ENCODE data around the gene PEX5L. TPM values are rescaled to one million over a fixed set of nuclear protein-coding genes. Genes with fewer than 3 reads are reported as not detected.

The PEX5L gene
- total and polyA plus RNA-seq, 2 donors (not counting 1 experiment from before 2014, with no cell fraction given): 0.52 to 5.9 TPM

DNA sequence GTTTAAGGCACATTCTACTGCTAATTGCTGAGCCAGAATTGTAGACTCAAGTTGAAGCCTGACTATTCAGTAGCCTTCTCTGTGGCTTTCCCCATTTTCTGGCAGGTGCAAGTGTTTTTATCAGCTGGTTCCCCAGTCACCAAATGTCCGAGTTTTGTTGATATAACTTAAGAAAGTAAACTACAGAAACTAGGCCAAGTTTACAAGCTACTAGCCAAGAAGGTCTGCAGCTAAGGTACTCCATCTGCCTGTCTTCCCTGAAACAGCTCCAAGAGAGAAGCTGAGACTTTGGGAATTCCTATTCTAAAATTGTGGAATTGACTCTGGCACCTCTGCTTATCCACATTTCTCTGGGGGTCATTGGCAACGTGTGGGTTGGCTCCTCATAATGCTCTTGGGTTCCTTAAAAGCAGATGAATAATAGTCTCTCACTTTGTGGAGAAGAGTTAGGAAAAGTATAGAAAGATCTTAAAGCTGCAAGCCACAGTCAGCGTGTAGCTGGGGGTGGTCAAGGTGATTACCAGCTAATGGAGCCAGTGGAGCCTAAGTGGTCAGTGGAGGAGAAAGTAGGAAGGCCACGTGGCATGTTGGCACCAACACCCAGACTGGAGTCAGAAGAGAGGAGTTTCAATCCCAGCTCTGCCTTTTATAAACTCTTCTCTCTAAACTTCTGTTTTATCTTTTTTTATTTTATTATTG lies 128.8 kb downstream of the PEX5L start:
- Histone ChIP-seq H3K79me2 (ENCODE audit: control insufficient read depth, insufficient read depth, low read length) (no peaks in the 10 kb centered on the region), H3K36me3 (ENCODE audit: control insufficient read depth, insufficient read depth, low read length) (no peaks in the 10 kb centered on the region), H3K4me1 (ENCODE audit: control insufficient read depth, extremely low read depth, insufficient read depth, low read length) (no peaks in the 10 kb centered on the region), H3K9ac (ENCODE audit: insufficient read depth, low read length) (no peak overlapping the region), H3K4me2 (ENCODE audit: extremely low read depth, insufficient read depth, low read length) (no peak overlapping the region), H4K20me1 (ENCODE audit: control insufficient read depth, extremely low read depth, insufficient read depth, low read length) (no peaks in the 10 kb centered on the region), H3K9me3 (ENCODE audit: control insufficient read depth, insufficient read depth, low read depth, low read length) (no peaks in the 10 kb centered on the region), H3K4me3 (replicated peaks in 1 of 4; ENCODE audit: control extremely low read depth in 1 of 4, insufficient read depth in 1 of 4, low read depth in 3 of 4, low read length in 4 of 4) (no peak overlapping the region), H3K27ac (ENCODE audit: insufficient read depth, low read length) (no peak overlapping the region), H3K27me3 (ENCODE audit: control insufficient read depth, insufficient read depth, low read length) (no peaks in the 10 kb centered on the region), H2AFZ (ENCODE audit: low read length) (no peak overlapping the region)
- no peak for DNase-seq (ENCODE audit: low read depth in 2 of 2)
- no peak for TF ChIP-seq EZH2 (IDR thresholded peaks at IDR 0.05; ENCODE audit: low read length, missing control alignments)
- TF ChIP-seq, protein P1, sequence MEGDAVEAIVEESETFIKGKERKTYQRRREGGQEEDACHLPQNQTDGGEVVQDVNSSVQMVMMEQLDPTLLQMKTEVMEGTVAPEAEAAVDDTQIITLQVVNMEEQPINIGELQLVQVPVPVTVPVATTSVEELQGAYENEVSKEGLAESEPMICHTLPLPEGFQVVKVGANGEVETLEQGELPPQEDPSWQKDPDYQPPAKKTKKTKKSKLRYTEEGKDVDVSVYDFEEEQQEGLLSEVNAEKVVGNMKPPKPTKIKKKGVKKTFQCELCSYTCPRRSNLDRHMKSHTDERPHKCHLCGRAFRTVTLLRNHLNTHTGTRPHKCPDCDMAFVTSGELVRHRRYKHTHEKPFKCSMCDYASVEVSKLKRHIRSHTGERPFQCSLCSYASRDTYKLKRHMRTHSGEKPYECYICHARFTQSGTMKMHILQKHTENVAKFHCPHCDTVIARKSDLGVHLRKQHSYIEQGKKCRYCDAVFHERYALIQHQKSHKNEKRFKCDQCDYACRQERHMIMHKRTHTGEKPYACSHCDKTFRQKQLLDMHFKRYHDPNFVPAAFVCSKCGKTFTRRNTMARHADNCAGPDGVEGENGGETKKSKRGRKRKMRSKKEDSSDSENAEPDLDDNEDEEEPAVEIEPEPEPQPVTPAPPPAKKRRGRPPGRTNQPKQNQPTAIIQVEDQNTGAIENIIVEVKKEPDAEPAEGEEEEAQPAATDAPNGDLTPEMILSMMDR (conservative IDR thresholded peaks at IDR 0.05 in 1 of 2, IDR thresholded peaks at IDR 0.05 in 1 of 2; ENCODE audit: low read depth in 1 of 2, low read length in 2 of 2): no peak

DNA sequence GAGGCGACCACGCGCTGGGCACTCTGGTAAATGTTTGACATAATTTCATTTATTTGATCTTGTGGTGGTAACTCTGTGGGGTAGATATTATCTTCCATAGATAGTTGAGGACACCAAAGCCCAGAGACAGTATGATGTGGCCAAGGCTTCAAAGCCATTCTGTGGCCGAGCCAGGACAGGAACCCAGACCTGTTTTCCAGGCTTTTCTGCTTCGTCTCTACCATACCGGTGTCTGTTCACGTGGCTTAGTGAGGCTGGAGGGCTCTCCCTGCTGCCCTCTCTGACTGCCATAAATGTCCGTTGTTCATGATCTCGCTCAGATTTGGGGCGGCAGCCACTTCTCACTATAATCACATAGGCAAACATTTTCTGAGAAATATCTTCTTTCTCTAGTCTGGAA lies 134.7 kb downstream of the PEX5L start:
- H2AFZ ChIP-seq (ENCODE audit: low read length): no peak overlapping the region
- no peak overlapping the region for H3K4me2 ChIP-seq (ENCODE audit: extremely low read depth, insufficient read depth, low read length)
- H3K4me3 ChIP-seq (replicated peaks in 1 of 4; ENCODE audit: control extremely low read depth in 1 of 4, insufficient read depth in 1 of 4, low read depth in 3 of 4, low read length in 4 of 4): no peak overlapping the region
- H3K9me3 ChIP-seq (ENCODE audit: control insufficient read depth, insufficient read depth, low read depth, low read length): no peaks in the 10 kb centered on the region
- no peak for DNase-seq (ENCODE audit: low read depth in 2 of 2)
- H3K27ac ChIP-seq (ENCODE audit: insufficient read depth, low read length): no peak overlapping the region
- no peaks in the 10 kb centered on the region for H3K36me3 ChIP-seq (ENCODE audit: control insufficient read depth, insufficient read depth, low read length)
- H3K9ac ChIP-seq (ENCODE audit: insufficient read depth, low read length): no peak overlapping the region
- no peaks in the 10 kb centered on the region for H3K79me2 ChIP-seq (ENCODE audit: control insufficient read depth, insufficient read depth, low read length)
- H3K27me3 ChIP-seq (ENCODE audit: control insufficient read depth, insufficient read depth, low read length): no peaks in the 10 kb centered on the region
- H4K20me1 ChIP-seq (ENCODE audit: control insufficient read depth, extremely low read depth, insufficient read depth, low read length): no peaks in the 10 kb centered on the region
- H3K4me1 ChIP-seq (ENCODE audit: control insufficient read depth, extremely low read depth, insufficient read depth, low read length): no peaks in the 10 kb centered on the region
- TF ChIP-seq, protein P1 (conservative IDR thresholded peaks at IDR 0.05 in 1 of 2, IDR thresholded peaks at IDR 0.05 in 1 of 2; ENCODE audit: low read depth in 1 of 2, low read length in 2 of 2): no peak
- TF ChIP-seq EZH2 (IDR thresholded peaks at IDR 0.05; ENCODE audit: low read length, missing control alignments): no peak

DNA sequence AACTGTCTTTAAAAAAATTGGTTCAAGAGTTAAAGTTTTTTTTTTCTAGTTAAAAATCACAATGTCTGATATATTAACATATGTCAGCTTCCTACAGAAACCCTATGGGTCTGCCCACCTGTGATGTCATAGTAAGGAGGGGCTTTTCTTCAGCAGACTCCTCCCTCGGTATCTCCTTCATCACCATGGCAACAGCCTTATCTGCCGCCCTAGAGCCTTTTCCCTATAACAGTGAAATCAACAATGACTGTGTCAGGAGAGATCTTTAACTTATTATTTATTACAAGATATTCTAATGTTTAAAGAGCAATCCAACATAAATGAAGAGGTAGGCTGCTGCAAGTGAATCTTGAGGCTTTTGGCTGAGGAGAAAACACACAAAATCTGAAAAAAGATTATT lies 138.7 kb downstream of the PEX5L start:
- TF ChIP-seq, protein P1 (conservative IDR thresholded peaks at IDR 0.05 in 1 of 2, IDR thresholded peaks at IDR 0.05 in 1 of 2; ENCODE audit: low read depth in 1 of 2, low read length in 2 of 2): no peak
- TF ChIP-seq EZH2 (IDR thresholded peaks at IDR 0.05; ENCODE audit: low read length, missing control alignments): no peak

More for the DNA sequence above, 138.7 kb downstream of the PEX5L start:
- Histone ChIP-seq H3K27ac (ENCODE audit: insufficient read depth, low read length) (no peak overlapping the region), H3K36me3 (ENCODE audit: control insufficient read depth, insufficient read depth, low read length) (no peaks in the 10 kb centered on the region), H4K20me1 (ENCODE audit: control insufficient read depth, extremely low read depth, insufficient read depth, low read length) (no peaks in the 10 kb centered on the region), H2AFZ (ENCODE audit: low read length) (no peak overlapping the region), H3K79me2 (ENCODE audit: control insufficient read depth, insufficient read depth, low read length) (no peaks in the 10 kb centered on the region), H3K9ac (ENCODE audit: insufficient read depth, low read length) (no peak overlapping the region), H3K4me2 (ENCODE audit: extremely low read depth, insufficient read depth, low read length) (no peak overlapping the region), H3K27me3 (ENCODE audit: control insufficient read depth, insufficient read depth, low read length) (no peaks in the 10 kb centered on the region), H3K4me1 (ENCODE audit: control insufficient read depth, extremely low read depth, insufficient read depth, low read length) (no peaks in the 10 kb centered on the region), H3K4me3 (replicated peaks in 1 of 4; ENCODE audit: control extremely low read depth in 1 of 4, insufficient read depth in 1 of 4, low read depth in 3 of 4, low read length in 4 of 4) (no peak overlapping the region), H3K9me3 (ENCODE audit: control insufficient read depth, insufficient read depth, low read depth, low read length) (no peaks in the 10 kb centered on the region)
- peak; percentile 29 to 47 for DNase-seq (ENCODE audit: low read depth in 2 of 2)

All from fibroblast of lung (primary cell).